Bronchial epithelial cell (primary cell): Measurements from ENCODE around the gene CYP4A22. TPM values are rescaled to one million over a fixed set of nuclear protein-coding genes. Genes with fewer than 3 reads are reported as not detected.

Experiments used
- DNase-seq: peaks from one replicate; pipeline ENCODE4 v3.0.0-alpha.2; 2010; ENCODE audit warnings: low read depth
- FAIRE-seq: peaks from 2 replicates; lab custom pipeline; 2011; peaks lifted over from hg19 to GRCh38; lab: Jason Lieb, UNC
- H3K27me3 ChIP-seq: 2 replicates; pipeline ENCODE4 v1.5.1; 2011; ENCODE audit warnings: low read length; ENCODE audit not compliant: control insufficient read depth, insufficient read depth
- H3K36me3 ChIP-seq: 2 replicates; pipeline ENCODE4 v1.5.1; 2011; ENCODE audit warnings: low read length; ENCODE audit not compliant: control insufficient read depth, insufficient read depth
- H3K4me3 ChIP-seq: 2 replicates; pipeline ENCODE4 v1.5.1; 2011; ENCODE audit warnings: mild to moderate bottlenecking, low read depth, low read length, control low read depth
- total RNA-seq: library from RNA; depleted of rRNA; stranded (reverse); fragments of >200 nt; gene quantifications from 2 replicates; pipeline ENCODE4 v1.2.1, GENCODE V29; 2014
- TF ChIP-seq, protein P1 (sequence below): IDR thresholded peaks from 2 replicates; pipeline ENCODE4 v1.5.1; 2011; ENCODE audit warnings: mild to moderate bottlenecking, moderate library complexity, low read length, control low read depth, inconsistent platforms; ENCODE audit not compliant: insufficient read depth, severe bottlenecking

The CYP4A22 gene
- total RNA-seq, 1 donor from 2014 or later = not detected

DNA sequence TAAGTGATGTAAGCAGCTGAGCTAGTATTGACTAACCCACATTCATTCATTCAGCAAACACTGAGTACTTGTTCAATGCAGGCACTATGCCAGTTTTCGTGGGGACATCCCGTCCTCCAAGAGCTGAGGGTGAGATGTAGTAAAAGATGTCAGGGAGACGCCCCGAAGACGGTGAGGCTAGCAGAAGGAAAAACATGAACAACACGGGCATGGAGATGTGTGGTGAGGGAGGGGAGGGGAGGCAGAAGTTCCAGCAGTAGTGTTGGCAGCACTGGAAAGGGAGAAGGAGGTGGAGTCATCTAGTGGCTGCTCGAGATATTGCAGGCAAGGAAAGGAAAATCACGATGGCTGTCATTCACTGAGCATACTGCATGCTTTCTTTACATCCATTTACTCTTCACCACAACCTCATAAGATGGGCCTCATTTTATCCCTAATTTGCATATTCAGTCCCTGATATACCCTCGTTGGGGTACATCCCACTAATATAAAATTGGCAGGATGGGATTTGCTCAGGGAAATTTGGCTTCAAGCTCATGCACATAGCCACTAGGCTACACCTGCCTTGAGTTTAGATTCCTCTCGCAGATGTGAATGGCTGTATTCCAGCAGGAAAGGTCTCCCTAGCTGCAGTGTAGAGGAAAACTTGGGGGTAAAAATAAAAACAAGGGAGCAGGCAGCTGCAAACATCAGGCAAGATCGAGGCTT is 38.1 kb downstream of the CYP4A22 start:
- TF ChIP-seq, protein P1, sequence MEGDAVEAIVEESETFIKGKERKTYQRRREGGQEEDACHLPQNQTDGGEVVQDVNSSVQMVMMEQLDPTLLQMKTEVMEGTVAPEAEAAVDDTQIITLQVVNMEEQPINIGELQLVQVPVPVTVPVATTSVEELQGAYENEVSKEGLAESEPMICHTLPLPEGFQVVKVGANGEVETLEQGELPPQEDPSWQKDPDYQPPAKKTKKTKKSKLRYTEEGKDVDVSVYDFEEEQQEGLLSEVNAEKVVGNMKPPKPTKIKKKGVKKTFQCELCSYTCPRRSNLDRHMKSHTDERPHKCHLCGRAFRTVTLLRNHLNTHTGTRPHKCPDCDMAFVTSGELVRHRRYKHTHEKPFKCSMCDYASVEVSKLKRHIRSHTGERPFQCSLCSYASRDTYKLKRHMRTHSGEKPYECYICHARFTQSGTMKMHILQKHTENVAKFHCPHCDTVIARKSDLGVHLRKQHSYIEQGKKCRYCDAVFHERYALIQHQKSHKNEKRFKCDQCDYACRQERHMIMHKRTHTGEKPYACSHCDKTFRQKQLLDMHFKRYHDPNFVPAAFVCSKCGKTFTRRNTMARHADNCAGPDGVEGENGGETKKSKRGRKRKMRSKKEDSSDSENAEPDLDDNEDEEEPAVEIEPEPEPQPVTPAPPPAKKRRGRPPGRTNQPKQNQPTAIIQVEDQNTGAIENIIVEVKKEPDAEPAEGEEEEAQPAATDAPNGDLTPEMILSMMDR = peak; percentile 99
- FAIRE-seq = no peak
- DNase-seq = peak; percentile 59

DNA sequence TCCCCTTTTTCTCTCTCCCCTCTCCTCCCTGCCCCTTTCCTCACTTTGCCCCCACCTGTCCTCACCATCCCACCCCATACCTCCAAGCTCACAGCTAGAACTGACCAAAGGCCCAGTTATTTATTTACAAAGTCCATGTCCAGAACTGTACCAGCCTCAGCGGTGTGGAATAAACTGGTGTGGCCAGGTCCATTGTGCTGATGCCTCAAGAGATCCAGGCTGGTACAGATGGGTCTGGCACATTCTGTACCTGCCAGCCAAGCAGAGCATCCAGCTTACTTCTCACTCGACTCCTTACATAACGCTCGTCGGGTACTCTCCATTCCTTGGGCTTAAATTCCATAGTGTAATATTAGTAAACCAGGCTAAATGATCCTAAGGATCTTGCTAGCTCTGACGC is 40.8 kb downstream of the CYP4A22 start:
- H3K4me3 ChIP-seq = no peak overlapping the region
- H3K36me3 ChIP-seq = no peaks in the 10 kb centered on the region
- TF ChIP-seq, protein P1 = no peak
- DNase-seq (no peak), FAIRE-seq (no peak)
- H3K27me3 ChIP-seq = no peaks in the 10 kb centered on the region

More for the DNA sequence above, 38.1 kb downstream of the CYP4A22 start:
- Histone ChIP-seq H3K4me3 (no peak overlapping the region), H3K36me3 (no peaks in the 10 kb centered on the region), H3K27me3 (no peaks in the 10 kb centered on the region)

- peak; percentile 13 for DNase-seq
- TF ChIP-seq, protein P1 = no peak
- Histone ChIP-seq H3K36me3 (no peaks in the 10 kb centered on the region), H3K4me3 (peak overlapping the region; percentile 32), H3K27me3 (no peaks in the 10 kb centered on the region)
- no peak for FAIRE-seq
These were observed 41.4 kb downstream of the CYP4A22 start for GRCh38 chr1:47178654-47179016.

GRCh38 chr1:47179017-47179987 is 42.1 kb downstream of the CYP4A22 start:
- FAIRE-seq (no peak), DNase-seq (peak; percentile 84)
- H3K36me3 ChIP-seq = no peaks in the 10 kb centered on the region
- no peaks in the 10 kb centered on the region for H3K27me3 ChIP-seq
- peak overlapping the region; percentile 32 for H3K4me3 ChIP-seq
- TF ChIP-seq, protein P1 = peak; percentile 94

- FAIRE-seq (no peak), DNase-seq (no peak)
- no peak overlapping the region for H3K4me3 ChIP-seq
- TF ChIP-seq, protein P1 = no peak
- no peaks in the 10 kb centered on the region for H3K27me3 ChIP-seq
- H3K36me3 ChIP-seq = no peaks in the 10 kb centered on the region
These were observed 42.8 kb downstream of the CYP4A22 start for GRCh38 chr1:47179988-47180563.
